Measurements from ENCODE around the gene RAF1.

DNA sequence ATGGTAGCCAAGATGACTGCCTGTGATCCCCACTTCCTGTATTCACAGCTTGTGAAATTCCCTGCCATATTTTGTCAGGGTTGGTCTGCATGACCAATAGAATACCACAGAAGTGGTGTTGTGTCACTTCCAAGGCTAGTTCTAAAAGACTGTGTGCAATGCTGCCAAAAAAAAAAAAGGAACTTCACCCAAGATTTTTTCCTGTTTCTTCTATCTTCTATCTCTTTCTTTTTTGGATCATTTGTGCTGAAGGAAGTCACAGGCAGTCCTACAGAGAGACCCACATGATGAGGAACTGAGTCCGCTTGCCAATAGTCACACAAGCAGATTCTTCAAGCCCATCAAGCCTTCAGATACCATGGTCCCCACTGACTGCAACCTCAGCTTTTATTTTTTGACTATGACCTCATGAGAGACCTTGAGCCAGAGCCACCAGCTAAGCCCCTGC is 18.1 kb upstream of the RAF1 start:
- TF ChIP-seq BHLHE40 (IDR thresholded peaks at IDR 0.05; ENCODE audit: borderline replicate concordance) (no peak), ARNT (IDR thresholded peaks at IDR 0.05) (no peak), FOXA1 (IDR thresholded peaks at IDR 0.05) (no peak), ELF4 (IDR thresholded peaks at IDR 0.05) (no peak), SP1 (IDR thresholded peaks at IDR 0.05) (no peak), HDGF (IDR thresholded peaks at IDR 0.05; ENCODE audit: borderline replicate concordance) (no peak), SUZ12 (IDR thresholded peaks at IDR 0.05) (no peak), CTBP1 (IDR thresholded peaks at IDR 0.05; ENCODE audit: borderline replicate concordance) (no peak), NFRKB (IDR thresholded peaks at IDR 0.05) (no peak), TARDBP (IDR thresholded peaks at IDR 0.05) (no peak), FOXM1 (IDR thresholded peaks at IDR 0.05; ENCODE audit: borderline replicate concordance) (no peak)
- TF ChIP-seq, protein P1, sequence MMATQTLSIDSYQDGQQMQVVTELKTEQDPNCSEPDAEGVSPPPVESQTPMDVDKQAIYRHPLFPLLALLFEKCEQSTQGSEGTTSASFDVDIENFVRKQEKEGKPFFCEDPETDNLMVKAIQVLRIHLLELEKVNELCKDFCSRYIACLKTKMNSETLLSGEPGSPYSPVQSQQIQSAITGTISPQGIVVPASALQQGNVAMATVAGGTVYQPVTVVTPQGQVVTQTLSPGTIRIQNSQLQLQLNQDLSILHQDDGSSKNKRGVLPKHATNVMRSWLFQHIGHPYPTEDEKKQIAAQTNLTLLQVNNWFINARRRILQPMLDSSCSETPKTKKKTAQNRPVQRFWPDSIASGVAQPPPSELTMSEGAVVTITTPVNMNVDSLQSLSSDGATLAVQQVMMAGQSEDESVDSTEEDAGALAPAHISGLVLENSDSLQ (IDR thresholded peaks at IDR 0.05), result no peak

All from HEK293T (cell line).